ENCODE results near the gene FLRT1.

The FLRT1 gene

GRCh38 chr11:64048042-64048854 is 12.5 kb downstream of the FLRT1 start:
- DNase-seq (ENCODE audit: low read depth), result no peak

GRCh38 chr11:64049509-64049908 is 13.8 kb downstream of the FLRT1 start:
- no peak for DNase-seq (ENCODE audit: low read depth)

GRCh38 chr11:64051297-64051696 is 15.6 kb downstream of the FLRT1 start:
- DNase-seq (ENCODE audit: low read depth), result no peak

GRCh38 chr11:64052436-64052835 is 16.7 kb downstream of the FLRT1 start:
- no peak for DNase-seq (ENCODE audit: low read depth)

GRCh38 chr11:64052938-64053622 is 17.3 kb downstream of the FLRT1 start:
- DNase-seq (ENCODE audit: low read depth), result no peak

- no peak for DNase-seq (ENCODE audit: low read depth)
Observed at GRCh38 chr11:64053699-64054098, 18.0 kb downstream of the FLRT1 start.

GRCh38 chr11:64055077-64055476 is 19.3 kb downstream of the FLRT1 start:
- DNase-seq (ENCODE audit: low read depth), result no peak

GRCh38 chr11:64056213-64056785 is 20.6 kb downstream of the FLRT1 start:
- no peak for DNase-seq (ENCODE audit: low read depth)

- no peak for DNase-seq (ENCODE audit: low read depth)
Observed at GRCh38 chr11:64056861-64057260, 21.1 kb downstream of the FLRT1 start.

- DNase-seq (ENCODE audit: low read depth), result no peak
Observed at GRCh38 chr11:64057890-64058289, 22.2 kb downstream of the FLRT1 start.

GRCh38 chr11:64058494-64058893 is 22.8 kb downstream of the FLRT1 start:
- DNase-seq (ENCODE audit: low read depth), result no peak

GRCh38 chr11:64059339-64060140 is 23.8 kb downstream of the FLRT1 start:
- no peak for DNase-seq (ENCODE audit: low read depth)

- DNase-seq (ENCODE audit: low read depth), result no peak
Observed at GRCh38 chr11:64060263-64060860, 24.6 kb downstream of the FLRT1 start.

GRCh38 chr11:64060861-64061444 is 25.2 kb downstream of the FLRT1 start:
- peak; percentile 23 for DNase-seq (ENCODE audit: low read depth)

GRCh38 chr11:64062185-64063039 is 26.7 kb downstream of the FLRT1 start:
- no peak for DNase-seq (ENCODE audit: low read depth)

- DNase-seq (ENCODE audit: low read depth), result no peak
Observed at GRCh38 chr11:64063777-64064176, 28.0 kb downstream of the FLRT1 start.

GRCh38 chr11:64064374-64065140 is 28.8 kb downstream of the FLRT1 start:
- no peak for DNase-seq (ENCODE audit: low read depth)

GRCh38 chr11:64065141-64065465 is 29.4 kb downstream of the FLRT1 start:
- no peak for DNase-seq (ENCODE audit: low read depth)

- no peak for DNase-seq (ENCODE audit: low read depth)
Observed at GRCh38 chr11:64065712-64066111, 30.0 kb downstream of the FLRT1 start.
